HepG2 (cell line): Measurements from ENCODE around the gene UBTD2. TPM values are rescaled to one million over a fixed set of nuclear protein-coding genes. Genes with fewer than 3 reads are reported as not detected.

Experiments
- GATA4 ChIP-seq: sonication (generic); IDR thresholded peaks from 2 replicates; pipeline ENCODE4 v1.6.1; 2016; ENCODE audit warnings: antibody characterized with exemption, low read depth, borderline replicate concordance
- HDAC2 ChIP-seq: sonication (generic); formaldehyde crosslinking; IDR thresholded peaks from 2 replicates; pipeline ENCODE4 v1.4.0; 2020; ENCODE audit warnings: missing genetic modification reagents
- HMGXB4 ChIP-seq, 2 experiments: sonication (generic) in 1 of 2; formaldehyde crosslinking in 1 of 2; IDR thresholded peaks; 2 replicates each; pipeline versions ENCODE4 v1.4.0 to v1.6.1; 2018 to 2020; ENCODE audit warnings: missing genetic modification reagents in 2 of 2, borderline replicate concordance in 1 of 2, low read depth in 1 of 2, mild to moderate bottlenecking in 1 of 2, missing biosample characterization in 1 of 2
- HNF4G ChIP-seq, 2 experiments: sonication (generic) in 1 of 2; formaldehyde crosslinking in 1 of 2; IDR thresholded peaks; 2 replicates each; pipeline versions ENCODE4 v1.4.0 to v1.6.1; 2011 to 2020; ENCODE audit warnings: borderline replicate concordance in 2 of 2, low read depth in 2 of 2, mild to moderate bottlenecking in 2 of 2, low read length in 1 of 2, missing genetic modification reagents in 1 of 2, moderate library complexity in 1 of 2
- MAFF ChIP-seq: IDR thresholded peaks from 2 replicates; pipeline ENCODE4 v1.6.1; 2011; ENCODE audit warnings: low read depth, low read length, improper control_type of control experiment
- MYC ChIP-seq: sonication (generic); formaldehyde crosslinking; IDR thresholded peaks from 2 replicates; pipeline ENCODE4 v1.9.0; 2021; ENCODE audit warnings: missing genetic modification reagents, borderline replicate concordance
- NR2F1 ChIP-seq, 2 experiments: fragments of 450-650 bp in 1 of 2; formaldehyde crosslinking in 1 of 2; IDR thresholded peaks; 2 replicates each; pipeline versions ENCODE4 v1.5.0 to v1.6.1; 2016 to 2020; ENCODE audit warnings: mild to moderate bottlenecking in 1 of 2, missing compliant biosample characterization in 1 of 2, missing genetic modification reagents in 1 of 2, moderate library complexity in 1 of 2
- SOX6 ChIP-seq, 2 experiments: fragments of 450-650 bp in 1 of 2; sonication (generic) in 1 of 2; formaldehyde crosslinking in 1 of 2; IDR thresholded peaks; 2 replicates each; pipeline versions ENCODE4 v1.4.0 to v1.6.1; 2017 to 2020; ENCODE audit warnings: antibody characterized with exemption in 1 of 2, mild to moderate bottlenecking in 1 of 2, missing genetic modification reagents in 1 of 2
- TOPORS ChIP-seq: sonication (generic); formaldehyde crosslinking; IDR thresholded peaks from 2 replicates; pipeline ENCODE4 v1.8.0; 2023; ENCODE audit warnings: mild to moderate bottlenecking, missing genetic modification reagents
- USF2 ChIP-seq, 2 experiments: sonication (generic) in 1 of 2; formaldehyde crosslinking in 1 of 2; IDR thresholded peaks; 2 replicates each; pipeline versions ENCODE4 v1.5.1 to v1.6.1; 2011 to 2020; ENCODE audit warnings: borderline replicate concordance in 1 of 2, low read depth in 1 of 2, low read length in 1 of 2, mild to moderate bottlenecking in 1 of 2, missing genetic modification reagents in 1 of 2, moderate library complexity in 1 of 2
- ZFX ChIP-seq: sonication (generic); formaldehyde crosslinking; IDR thresholded peaks from 2 replicates; pipeline ENCODE4 v1.4.0; 2020; ENCODE audit warnings: mild to moderate bottlenecking, low read depth, missing genetic modification reagents, moderate library complexity
- ZKSCAN5 ChIP-seq: sonication (generic); formaldehyde crosslinking; IDR thresholded peaks from 2 replicates; pipeline ENCODE4 v1.5.1; 2020; ENCODE audit warnings: mild to moderate bottlenecking, missing genetic modification reagents
- ZNF253 ChIP-seq: sonication (generic); formaldehyde crosslinking; IDR thresholded peaks from 2 replicates; pipeline ENCODE4 v1.8.0; 2022; ENCODE audit warnings: mild to moderate bottlenecking, missing genetic modification reagents, borderline replicate concordance
- ZNF329 ChIP-seq: sonication (generic); formaldehyde crosslinking; IDR thresholded peaks from 2 replicates; pipeline ENCODE4 v1.9.0; 2021; ENCODE audit warnings: low read depth, mild to moderate bottlenecking, missing genetic modification reagents
- ZNF546 ChIP-seq: sonication (generic); formaldehyde crosslinking; conservative IDR thresholded peaks from 2 replicates; pipeline ENCODE4 v1.8.1; 2023; ENCODE audit warnings: mild to moderate bottlenecking, missing genetic modification reagents
- polyA plus RNA-seq, 8 experiments: library from polyadenylated mRNA; depleted of rRNA in 3 of 8; stranded (reverse) in 7 of 8; unstranded in 1 of 8; fragments of >200 nt; fragmentation: Illumina TruSeq in 4 of 8; extraction: Trizol in 4 of 8; gene quantifications; 2 replicates each; pipeline versions ENCODE4 v1.2.1 to v1.2.3, GENCODE V29; 2011 to 2016; ENCODE audit warnings: low read depth in 4 of 8, missing spikeins in 1 of 8, mixed read lengths in 1 of 8; ENCODE audit not compliant: insufficient read depth in 1 of 8
- total RNA-seq, 5 experiments: library from RNA; depleted of rRNA; stranded (reverse); fragments of >200 nt; fragmentation: Illumina TruSeq; extraction: Trizol; gene quantifications; 2 replicates each; pipeline ENCODE4 v1.2.3, GENCODE V29; 2016; ENCODE audit warnings: low read depth in 1 of 5
- TF ChIP-seq, protein P1 (sequence below): IDR thresholded peaks from 2 replicates; pipeline ENCODE4 v1.6.1; 2016; ENCODE audit warnings: missing compliant biosample characterization, missing genetic modification reagents, borderline replicate concordance
- TF ChIP-seq, protein P2 (sequence below): sonication (generic); formaldehyde crosslinking; IDR thresholded peaks from 2 replicates; pipeline ENCODE4 v1.4.0; 2020; ENCODE audit warnings: missing genetic modification reagents
- TF ChIP-seq, protein P3 (sequence below): sonication (generic); formaldehyde crosslinking; IDR thresholded peaks from 2 replicates; pipeline ENCODE4 v1.8.0; 2022; ENCODE audit warnings: missing genetic modification reagents, mild to moderate bottlenecking, inconsistent platforms, borderline replicate concordance

Gene UBTD2
- total and polyA plus RNA-seq, 2 of the 13 experiments (the other 11 are each of a cell fraction or from before 2014, with no cell fraction given), result 15.2 to 24.1 TPM

DNA sequence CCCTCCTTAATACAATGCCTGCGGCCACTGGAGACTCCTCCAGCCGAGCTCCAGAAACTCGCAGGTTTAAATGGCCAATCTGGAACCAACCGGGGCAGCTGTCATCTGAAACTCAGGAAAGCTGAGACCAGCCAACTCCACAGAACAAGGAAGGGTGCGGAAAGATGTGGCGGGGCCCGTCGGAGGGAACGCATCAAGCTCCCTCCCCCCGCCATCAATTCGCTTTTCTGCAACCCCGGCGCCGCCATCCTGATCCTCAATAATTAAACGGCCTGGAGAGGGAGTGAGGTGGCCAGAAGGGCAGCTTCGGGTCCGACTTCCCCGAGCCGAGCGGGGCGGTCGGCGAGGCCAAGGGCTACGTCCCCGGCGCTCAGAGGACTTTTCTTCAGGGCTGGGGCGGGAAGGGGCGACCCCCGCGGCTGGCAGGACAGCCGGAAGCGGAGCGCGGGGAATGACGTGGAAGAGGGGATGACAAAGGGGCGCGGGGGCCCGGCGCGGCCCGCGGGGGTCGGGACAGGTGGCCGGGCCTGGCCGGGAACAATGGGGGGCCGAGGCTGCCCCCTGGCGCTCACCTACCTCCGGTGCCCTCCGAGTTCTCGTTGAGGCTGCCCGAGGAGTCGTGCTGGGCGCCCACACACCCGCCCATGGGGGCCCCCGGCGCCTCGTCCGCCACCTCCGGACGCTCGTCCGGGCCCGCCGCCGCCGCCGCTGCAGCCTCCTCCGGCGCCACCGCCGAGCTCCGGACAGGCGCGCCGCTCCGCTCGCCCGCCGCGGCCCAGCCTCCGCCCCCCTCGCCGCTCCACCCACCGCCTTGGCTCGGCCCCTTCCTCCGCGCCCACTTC is at the start of gene UBTD2 (continued):
- TF ChIP-seq HDAC2 (no peak), HNF4G (IDR thresholded peaks at IDR 0.05; ENCODE audit: borderline replicate concordance, low read depth, low read length) (no peak), HNF4G (CRISPR knock-in tag; IDR thresholded peaks at IDR 0.05; ENCODE audit: borderline replicate concordance, low read depth) (no peak), ZNF253 (no peak), ZFX (peak; percentile 83), MYC (peak; percentile 66), HMGXB4 (CRISPR knock-in tag; IDR thresholded peaks at IDR 0.05; ENCODE audit: borderline replicate concordance in 1 of 2, low read depth in 1 of 2) (peak; percentile 75 to 83; a peak in 3 of 4 replicates), ZNF329 (CRISPR knock-in tag) (no peak), ZNF546 (no peak), USF2 (IDR thresholded peaks at IDR 0.05; ENCODE audit: low read depth, low read length) (no peak), USF2 (CRISPR knock-in tag; IDR thresholded peaks at IDR 0.05; ENCODE audit: borderline replicate concordance) (no peak), GATA4 (0 out of 2 replicates have a peak, but pooled peaks have one; percentile 28), SOX6 (IDR thresholded peaks at IDR 0.05) (no peak), SOX6 (CRISPR knock-in tag; IDR thresholded peaks at IDR 0.05) (peak; percentile 78), MAFF (no peak), TOPORS (CRISPR knock-in tag) (no peak), ZKSCAN5 (CRISPR knock-in tag) (no peak), NR2F1 (CRISPR knock-in tag; IDR thresholded peaks at IDR 0.05) (no peak)
- TF ChIP-seq, protein P1, sequence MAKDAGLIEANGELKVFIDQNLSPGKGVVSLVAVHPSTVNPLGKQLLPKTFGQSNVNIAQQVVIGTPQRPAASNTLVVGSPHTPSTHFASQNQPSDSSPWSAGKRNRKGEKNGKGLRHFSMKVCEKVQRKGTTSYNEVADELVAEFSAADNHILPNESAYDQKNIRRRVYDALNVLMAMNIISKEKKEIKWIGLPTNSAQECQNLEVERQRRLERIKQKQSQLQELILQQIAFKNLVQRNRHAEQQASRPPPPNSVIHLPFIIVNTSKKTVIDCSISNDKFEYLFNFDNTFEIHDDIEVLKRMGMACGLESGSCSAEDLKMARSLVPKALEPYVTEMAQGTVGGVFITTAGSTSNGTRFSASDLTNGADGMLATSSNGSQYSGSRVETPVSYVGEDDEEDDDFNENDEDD (CRISPR knock-in tag), result no peak
- TF ChIP-seq, protein P2, sequence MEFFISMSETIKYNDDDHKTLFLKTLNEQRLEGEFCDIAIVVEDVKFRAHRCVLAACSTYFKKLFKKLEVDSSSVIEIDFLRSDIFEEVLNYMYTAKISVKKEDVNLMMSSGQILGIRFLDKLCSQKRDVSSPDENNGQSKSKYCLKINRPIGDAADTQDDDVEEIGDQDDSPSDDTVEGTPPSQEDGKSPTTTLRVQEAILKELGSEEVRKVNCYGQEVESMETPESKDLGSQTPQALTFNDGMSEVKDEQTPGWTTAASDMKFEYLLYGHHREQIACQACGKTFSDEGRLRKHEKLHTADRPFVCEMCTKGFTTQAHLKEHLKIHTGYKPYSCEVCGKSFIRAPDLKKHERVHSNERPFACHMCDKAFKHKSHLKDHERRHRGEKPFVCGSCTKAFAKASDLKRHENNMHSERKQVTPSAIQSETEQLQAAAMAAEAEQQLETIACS (CRISPR knock-in tag), result no peak
- TF ChIP-seq, protein P3, sequence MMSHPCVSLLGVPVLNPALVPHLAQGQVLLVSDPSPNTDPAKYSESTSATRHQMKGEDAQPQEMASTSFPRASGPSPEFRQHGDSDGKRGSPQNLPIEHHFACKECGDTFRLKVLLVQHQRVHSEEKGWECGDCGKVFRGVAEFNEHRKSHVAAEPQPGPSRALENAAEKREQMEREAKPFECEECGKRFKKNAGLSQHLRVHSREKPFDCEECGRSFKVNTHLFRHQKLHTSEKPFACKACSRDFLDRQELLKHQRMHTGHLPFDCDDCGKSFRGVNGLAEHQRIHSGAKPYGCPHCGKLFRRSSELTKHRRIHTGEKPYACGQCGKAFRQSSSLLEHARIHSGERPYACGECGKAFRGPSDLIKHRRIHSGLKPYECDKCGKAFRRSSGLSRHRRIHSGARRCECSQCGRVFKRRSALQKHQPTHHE (CRISPR knock-in tag), result 0 out of 2 replicates have a peak, but pooled peaks have one; percentile 70
